CD4-positive, alpha-beta T cell treated with Interleukin-6 at 100 ng/mL for 8 hours (primary cell): ENCODE measurements around the gene MAST2.

Experiments used
- DNase-seq: peaks from one replicate; pipeline ENCODE4 v3.0.0-alpha.2; 2020; ENCODE audit warnings: mixed read lengths, low spot score

The MAST2 gene

GRCh38 chr1:45982359-45982758, 178.9 kb downstream of the MAST2 start:
- no peak for DNase-seq

GRCh38 chr1:45983967-45984366, 180.6 kb downstream of the MAST2 start:
- no peak for DNase-seq

DNA sequence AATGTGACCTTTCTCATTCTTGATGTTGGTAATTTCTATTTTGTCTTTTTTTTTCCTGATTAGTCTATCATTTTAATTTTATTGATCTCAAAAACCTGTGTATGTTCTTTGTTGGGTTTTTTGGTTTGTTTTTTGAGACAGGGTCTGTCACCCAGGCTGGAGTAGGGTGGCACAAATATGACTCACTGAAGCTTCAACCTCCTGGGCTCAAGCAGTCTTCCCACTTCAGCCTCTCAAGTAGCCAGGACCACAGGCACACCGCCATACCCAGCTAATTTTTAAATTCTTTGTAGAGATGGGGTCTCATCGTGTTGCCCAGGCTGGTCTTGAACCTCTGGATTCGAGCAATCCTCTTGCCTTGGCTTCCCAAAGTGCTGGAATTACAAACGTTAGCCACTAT, 183.8 kb downstream of the MAST2 start:
- no peak for DNase-seq

DNA sequence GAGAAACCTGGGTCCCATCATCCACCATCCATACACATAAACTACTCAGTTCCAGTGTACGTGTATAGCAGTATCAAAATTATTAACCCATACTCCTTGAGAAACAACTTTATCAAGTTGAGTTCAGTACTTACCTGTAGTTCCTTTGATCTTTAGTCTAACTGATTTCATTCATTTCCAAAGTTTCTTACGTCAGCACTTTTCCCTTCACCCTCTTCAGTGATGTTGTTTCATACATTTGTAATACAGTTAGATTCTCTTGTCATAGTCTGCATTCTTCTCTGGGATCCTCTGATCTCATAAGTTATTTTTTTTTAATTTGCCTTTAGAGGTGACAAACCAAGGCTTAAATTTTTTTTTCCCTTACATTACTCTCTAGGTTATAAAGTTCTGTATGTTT, 185.8 kb downstream of the MAST2 start:
- DNase-seq: no peak

GRCh38 chr1:45994423-45994822, 191.0 kb downstream of the MAST2 start:
- no peak for DNase-seq

- no peak for DNase-seq
These were observed 191.9 kb downstream of the MAST2 start for GRCh38 chr1:45995298-45995697.

DNA sequence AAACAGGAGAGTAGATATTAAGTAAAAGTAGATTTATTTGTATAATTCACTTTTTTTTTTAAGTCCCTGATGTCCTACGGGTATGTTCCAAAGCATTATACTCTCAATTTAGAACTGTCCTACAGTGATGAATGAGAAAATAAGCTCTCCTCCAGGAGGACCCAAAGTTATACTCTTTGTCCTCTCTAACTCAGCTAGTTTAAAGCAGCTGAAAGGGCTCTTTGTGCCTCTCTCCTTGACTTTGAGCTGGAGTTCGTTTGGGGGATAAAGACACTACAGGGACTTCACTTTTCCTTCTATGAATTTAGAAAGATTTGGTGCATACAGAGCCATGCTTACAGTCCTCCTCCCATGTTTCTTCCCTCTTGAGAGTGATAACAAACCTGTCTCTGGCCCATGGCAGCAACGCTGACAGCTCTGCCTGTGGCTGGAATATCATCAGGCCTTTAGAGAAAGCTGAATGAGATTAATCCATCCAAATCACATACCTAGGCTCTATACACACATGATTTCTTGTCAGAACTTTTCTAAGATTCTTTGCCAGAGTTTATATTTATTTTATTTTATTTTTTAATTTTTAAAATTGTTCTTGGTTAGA, 194.7 kb downstream of the MAST2 start:
- DNase-seq: no peak

- DNase-seq: no peak
These were observed 196.1 kb downstream of the MAST2 start for GRCh38 chr1:45999507-45999906.

GRCh38 chr1:46001081-46001785, 197.8 kb downstream of the MAST2 start:
- no peak for DNase-seq

- DNase-seq: no peak
These were observed 199.2 kb downstream of the MAST2 start for GRCh38 chr1:46002551-46003150.

GRCh38 chr1:46003315-46003714, 199.9 kb downstream of the MAST2 start:
- DNase-seq: no peak

- no peak for DNase-seq
These were observed 201.1 kb downstream of the MAST2 start for GRCh38 chr1:46004492-46004891.

- no peak for DNase-seq
These were observed 202.2 kb downstream of the MAST2 start for GRCh38 chr1:46005594-46005993.

DNA sequence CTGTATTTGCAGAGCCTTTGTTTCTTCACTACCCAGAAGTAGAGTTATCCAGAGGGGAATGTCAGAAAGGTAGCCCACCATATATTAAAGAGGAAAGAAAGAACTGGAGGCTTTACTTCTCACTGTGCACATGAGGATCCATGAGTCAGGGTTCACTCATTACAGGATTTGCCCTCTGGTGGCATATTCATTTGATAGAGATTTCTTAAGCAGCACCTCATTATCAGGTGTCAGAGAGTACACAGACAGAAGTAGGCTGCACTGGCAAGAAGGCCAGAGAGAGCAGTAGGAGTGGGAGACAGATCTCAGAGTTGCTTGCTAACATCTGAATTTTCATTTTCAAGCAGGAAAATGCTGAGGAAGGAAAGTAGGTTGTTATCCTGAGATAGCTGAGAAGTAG, 205.2 kb downstream of the MAST2 start:
- DNase-seq: no peak

DNA sequence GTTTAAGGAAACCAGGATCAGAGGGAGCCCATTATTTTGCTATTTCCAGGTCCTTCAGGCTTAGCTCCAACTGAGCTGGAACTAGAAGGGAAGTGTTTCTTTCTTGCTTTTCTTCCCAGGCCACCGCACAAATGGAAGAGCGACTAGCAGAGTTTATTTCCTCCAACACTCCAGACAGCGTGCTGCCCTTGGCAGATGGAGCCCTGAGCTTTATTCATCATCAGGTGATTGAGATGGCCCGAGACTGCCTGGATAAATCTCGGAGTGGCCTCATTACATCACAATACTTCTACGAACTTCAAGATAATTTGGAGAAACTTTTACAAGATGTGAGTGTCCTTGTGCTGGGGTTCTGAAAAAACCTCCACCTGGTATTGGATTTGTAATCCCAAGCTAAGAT, 207.2 kb downstream of the MAST2 start:
- no peak for DNase-seq

- DNase-seq: no peak
These were observed 207.8 kb downstream of the MAST2 start for GRCh38 chr1:46011121-46011695.

DNA sequence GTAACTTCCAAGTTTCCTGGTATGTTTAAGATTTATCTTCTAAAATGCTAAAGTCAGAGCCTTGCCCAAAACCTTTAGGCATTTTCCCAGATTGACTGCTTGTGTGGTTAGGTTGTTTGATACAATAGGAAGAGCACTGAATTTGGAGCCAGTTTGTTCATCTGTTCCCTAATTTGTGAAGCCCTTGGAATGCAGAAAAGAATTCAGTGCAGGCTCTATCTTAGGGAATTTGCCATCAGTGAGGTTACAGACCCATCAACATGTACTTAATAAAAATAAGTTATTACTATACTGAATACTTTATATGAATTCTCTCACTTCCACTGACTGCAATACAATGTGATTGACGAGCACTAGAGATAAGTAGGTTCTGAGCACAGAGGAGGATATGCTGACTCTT, 208.8 kb downstream of the MAST2 start:
- DNase-seq: no peak

DNA sequence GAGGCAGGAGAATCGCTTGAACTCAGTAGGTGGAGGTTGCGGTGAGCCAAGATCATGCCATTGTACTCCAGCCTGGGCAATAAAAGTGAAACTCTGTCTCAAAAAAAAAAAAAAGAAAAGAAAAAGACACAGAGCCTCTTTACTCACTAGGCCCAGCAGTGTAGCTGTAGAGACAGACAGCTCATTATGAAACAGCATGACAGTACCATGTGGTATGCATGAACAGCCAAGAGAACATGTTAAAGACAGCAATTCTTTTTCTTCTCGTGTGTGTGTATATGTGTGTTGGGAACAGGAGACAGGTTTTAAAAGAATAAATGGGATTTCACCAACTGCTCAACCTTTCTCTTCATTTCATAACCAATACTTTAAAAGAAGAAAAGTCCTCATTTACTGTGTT, 210.2 kb downstream of the MAST2 start:
- DNase-seq: no peak

DNA sequence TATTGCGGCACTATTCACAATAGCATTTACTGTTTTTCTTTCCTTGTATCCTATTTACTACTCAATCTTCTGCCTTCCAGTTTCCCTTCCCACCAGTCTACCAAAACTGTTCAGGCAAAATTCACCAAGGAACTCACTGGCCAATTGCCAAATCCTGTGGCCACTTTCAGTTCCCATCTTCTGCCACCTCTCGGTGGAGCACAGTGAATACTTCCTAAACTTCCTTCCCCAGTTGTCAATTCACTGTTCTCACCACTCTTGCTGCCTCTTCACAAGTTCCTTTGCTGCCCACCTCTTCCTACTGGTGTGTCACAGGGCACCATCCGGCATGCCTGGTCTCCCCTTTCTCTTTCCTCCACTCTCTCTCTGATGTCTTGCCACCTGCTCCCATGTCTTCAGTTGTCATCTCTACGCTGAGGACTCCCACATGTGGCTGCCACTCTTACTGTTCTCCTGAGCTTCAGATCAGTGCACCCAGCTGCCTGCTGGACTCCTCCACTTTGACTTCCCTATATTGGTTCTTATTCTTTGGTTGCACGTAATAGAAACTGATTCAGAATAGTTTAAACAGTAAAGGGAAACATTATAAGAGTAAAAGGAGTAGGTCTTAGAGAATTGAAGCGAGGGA, 214.6 kb downstream of the MAST2 start:
- no peak for DNase-seq

- no peak for DNase-seq
These were observed 215.9 kb downstream of the MAST2 start for GRCh38 chr1:46019348-46019747.

DNA sequence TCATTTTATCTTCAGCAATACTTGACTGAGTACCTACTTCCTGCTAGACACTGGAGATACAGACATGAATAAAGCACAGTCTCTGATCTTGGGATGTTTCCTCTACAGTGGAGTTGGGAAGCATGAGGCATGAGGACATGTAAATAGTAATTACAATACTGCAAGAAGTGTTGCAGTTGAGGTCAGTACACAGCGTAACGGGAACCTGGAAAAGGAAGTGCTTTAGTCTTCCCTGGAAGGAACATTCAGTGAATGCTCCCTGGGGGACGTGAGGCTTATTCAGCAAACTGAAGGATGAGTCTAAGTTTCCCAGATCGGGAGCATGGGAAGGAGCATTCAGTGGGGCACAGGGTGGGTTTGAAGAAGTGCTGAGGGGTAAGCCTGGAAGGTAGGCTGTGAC, 216.6 kb downstream of the MAST2 start:
- no peak for DNase-seq

GRCh38 chr1:46021046-46021996, 217.9 kb downstream of the MAST2 start:
- DNase-seq: no peak
